Raji (cell line): ENCODE measurements around the gene ARHGEF1.

Source experiments
- POLR2A ChIP-seq: IDR thresholded peaks from 2 replicates; pipeline ENCODE4 v1.6.1; 2011; ENCODE audit warnings: low read depth, low read length, control low read depth; ENCODE audit not compliant: insufficient read depth

Gene ARHGEF1

GRCh38 chr19:41913538-41914423 is 30.8 kb downstream of the ARHGEF1 start:
- TF ChIP-seq POLR2A = no peak

DNA sequence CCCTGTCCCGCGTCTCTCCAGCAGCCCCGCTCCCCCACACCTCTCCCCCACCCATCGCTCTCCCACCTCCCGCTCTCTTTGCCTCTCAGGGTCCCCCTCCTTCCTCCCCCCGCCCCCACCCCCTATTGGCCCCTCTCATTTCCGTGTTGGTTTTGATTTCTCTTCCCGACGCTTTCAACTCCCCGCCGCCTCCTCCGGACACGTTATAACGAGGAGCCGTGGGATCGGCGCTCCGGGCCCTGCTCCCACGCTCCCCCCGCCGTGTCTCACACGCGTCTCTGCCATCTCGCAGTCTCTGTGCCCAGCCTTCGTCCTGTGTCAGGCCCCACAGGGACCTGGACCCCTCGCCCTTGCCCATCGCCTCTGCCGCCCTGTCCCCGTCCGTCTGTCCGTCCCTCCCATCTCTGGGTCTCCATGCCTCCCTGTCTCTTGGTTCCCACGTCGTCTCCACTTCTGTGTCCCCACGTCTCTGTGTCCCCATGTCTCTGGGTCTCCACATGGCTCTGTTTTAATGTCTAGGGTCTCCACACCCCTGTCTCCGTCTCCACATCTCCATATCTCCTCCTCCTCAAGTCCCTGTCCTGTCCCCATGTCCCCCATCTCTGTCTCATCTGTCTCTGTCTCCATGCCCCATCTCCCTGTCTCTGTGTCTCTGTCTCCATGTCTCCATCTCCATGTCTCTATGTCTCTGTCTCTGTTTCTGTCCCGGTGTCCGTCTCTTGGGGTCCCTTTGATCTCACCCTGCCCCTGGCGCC is 32.2 kb downstream of the ARHGEF1 start:
- no peak for TF ChIP-seq POLR2A

- no peak for TF ChIP-seq POLR2A
Observed at GRCh38 chr19:41915776-41916414, 32.9 kb downstream of the ARHGEF1 start.

DNA sequence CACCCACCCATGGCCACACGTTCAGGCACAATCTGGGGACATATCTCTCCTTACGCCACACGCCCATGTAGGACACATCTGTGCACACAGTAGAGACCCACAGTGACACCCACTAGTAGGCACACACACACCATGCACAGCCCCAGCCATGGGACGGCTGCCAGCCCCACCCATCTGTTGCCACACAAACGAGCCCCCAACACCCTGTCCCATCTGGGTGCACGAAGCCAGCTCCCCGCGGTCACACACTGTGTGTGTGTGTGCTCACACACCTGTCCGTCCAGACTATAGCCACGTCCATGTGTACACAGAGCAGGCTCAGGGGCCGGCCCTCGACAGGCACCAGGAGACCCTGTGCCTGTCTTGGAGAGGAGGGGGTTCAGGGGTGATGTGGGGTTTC is 34.7 kb downstream of the ARHGEF1 start:
- TF ChIP-seq POLR2A = no peak

DNA sequence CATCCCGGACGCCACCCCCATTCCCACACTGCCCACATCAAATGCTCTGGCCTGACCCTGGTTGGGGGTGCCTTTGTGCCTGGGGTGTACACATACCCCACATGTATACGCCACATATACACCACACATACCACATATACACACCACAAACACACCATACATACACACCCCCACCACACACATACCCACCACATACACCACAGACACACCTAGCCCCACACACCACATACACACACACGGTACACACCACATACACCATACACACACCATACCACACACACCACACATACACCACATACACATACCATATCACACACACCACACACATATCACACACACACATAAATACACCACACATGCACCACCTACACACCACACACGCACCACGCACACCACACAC is 35.1 kb downstream of the ARHGEF1 start:
- TF ChIP-seq POLR2A = no peak

- TF ChIP-seq POLR2A = no peak
Observed at GRCh38 chr19:41918653-41919244, 35.8 kb downstream of the ARHGEF1 start.

DNA sequence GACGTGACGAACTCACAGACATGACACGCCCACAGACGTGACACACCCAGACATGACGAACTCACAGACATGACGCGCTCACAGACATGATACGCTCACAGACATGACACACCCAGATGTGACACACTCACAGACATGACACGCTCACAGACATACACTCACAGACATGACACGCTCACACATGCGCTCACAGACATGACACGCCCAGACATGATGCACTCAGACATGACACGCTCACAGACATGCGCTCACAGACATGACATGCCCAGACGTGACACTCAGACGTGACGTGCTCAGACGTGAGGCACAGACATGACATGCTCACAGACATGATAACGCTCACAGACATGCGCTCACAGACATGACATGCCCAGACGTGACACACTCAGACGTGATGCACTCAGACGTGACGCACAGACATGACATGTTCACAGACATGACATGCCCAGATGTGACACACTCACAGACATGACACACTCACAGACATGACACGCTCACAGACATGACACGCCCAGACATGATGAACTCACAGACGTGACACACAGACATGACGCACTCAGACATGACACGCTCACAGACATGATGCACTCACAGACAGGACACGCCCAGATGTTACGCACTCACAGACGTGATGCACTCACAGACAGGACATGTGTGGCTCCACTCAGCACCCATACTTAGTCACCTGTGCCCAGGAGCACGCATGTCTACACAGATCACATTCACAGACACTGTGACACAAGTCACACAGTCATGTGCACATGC is 37.1 kb downstream of the ARHGEF1 start:
- TF ChIP-seq POLR2A = no peak

DNA sequence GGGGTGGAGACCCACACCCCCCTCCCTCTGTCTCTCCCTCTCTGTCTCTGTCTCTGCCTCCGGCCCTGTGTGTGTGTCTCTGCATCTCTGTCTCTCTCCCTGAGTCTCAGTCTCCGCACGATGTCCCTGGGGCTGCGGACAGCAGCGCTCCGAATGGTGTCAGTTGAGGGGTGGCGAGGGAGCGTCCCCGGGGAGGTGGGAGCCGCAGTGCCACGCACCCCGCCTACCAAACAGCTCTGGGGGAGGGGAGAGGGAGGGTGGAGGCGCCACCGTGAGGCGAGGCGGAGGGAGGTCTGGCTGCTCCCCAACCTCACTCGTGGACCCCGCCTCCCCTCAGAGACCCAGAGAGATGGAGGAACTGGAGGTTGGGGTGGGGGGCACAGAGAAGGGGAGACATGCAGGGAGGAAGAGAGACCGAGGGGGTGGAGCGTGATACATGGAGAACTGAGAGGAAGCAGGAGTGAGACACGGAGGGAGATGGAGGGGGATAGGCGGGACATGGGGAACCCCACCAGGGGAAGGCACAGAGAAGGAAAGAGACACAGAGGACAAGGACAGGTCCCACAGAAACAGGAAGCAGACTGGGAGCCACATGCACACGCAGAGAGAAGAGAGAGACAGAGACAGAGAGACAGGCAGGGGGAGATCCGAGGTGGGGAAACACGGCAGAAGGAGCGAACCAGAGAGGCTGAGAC is 38.0 kb downstream of the ARHGEF1 start:
- no peak for TF ChIP-seq POLR2A

DNA sequence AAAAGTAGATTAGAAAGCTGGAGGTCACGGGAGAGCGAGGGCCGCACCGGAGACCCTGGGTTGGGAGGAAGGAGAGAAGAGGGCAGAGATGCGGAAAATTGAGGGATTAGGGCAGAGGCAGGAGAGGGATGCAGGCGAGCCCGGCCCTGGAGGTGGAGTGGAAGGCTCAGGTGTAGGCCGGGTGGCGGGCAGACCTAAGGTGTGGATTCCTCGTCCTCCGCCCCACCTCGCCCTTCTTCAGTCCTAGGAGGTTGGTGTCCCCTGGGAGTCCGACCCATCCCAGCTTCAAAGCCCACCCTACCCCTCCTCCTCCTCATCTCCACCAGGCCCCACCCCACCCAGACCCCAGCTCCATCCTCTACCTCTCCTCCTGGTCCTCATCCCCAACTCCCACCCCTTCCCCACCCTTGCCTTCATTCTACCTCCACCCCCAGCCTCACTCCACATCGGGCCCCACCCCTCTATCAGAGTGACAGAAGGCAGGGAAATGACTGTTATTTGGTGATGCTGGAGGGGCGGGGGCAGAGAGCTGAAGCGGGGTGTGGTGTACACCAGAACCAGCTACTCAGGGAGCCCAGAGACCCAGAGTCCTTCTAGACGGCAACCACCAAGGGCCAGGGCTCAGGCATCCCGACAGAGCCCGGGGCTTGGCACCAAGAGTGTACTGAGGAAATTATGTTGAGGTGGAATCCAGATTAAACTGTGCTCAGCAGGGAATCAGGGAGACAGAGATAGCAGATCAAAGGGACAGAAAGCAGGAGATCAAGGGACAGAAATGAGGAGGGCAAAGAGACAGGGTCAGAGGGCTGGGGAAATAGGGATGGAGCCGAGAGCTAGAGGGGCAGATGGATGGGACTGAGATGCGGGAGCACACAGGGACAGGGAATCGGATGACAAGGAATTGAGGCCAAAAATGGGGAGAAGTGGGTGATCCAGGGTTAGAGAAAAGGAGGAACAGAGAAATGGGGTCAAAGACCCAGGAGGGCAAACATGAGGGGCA is 38.9 kb downstream of the ARHGEF1 start:
- no peak for TF ChIP-seq POLR2A

GRCh38 chr19:41922585-41922984 is 39.6 kb downstream of the ARHGEF1 start:
- TF ChIP-seq POLR2A = no peak

- TF ChIP-seq POLR2A = no peak
Observed at GRCh38 chr19:41923045-41923788, 40.2 kb downstream of the ARHGEF1 start.
